ENCODE results near the gene HSPA1A. TPM values are rescaled to one million over a fixed set of nuclear protein-coding genes. Genes with fewer than 3 reads are reported as not detected.

Gene HSPA1A
- total RNA-seq, 1 donor from 2014 or later: 28.1 TPM

GRCh38 chr6:31768363-31769257, 46.7 kb upstream of the HSPA1A start:
- Mint-ChIP-seq H3K27ac (no peak overlapping the region), H3K4me1 (peaks cover 16% of the 10 kb centered on the region)

DNA sequence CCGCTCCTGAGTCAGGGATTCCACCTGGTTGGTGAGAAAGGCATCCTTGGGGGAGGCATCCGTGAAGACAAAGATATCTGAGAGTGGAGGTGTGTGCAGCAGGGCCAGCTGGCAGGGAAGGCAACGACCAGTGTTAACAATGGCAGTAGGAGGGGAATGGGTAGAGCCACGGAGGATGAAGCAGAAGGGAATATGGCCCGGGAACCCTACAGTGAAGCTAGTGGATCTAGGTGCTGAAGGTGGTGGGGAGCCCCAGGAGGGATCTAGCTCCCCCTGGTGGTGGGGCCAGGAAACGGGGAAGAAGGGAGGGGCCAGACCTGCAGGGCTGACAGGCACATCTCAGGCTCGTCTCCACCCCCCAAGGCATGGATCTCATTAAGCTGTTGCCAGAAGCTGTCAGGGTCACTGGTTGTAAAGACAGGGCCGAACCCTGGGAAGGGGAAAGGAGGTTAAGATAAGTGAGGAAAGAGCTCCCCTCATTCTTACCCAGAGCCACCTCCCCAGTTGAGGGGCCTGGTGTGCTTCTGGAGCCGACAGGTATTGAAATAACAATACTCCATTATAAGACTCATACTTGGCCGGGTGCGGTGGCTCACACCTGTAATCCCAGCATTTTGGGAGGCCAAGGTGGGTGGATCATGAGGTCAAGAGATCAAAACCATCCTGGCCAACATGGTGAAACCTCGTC, 45.5 kb upstream of the HSPA1A start:
- no peak overlapping the region for H3K27ac Mint-ChIP-seq
- H3K36me3 Mint-ChIP-seq (ENCODE audit: low read depth): no peaks in the 10 kb centered on the region
- H3K4me1 Mint-ChIP-seq: peaks cover 16% of the 10 kb centered on the region
- H3K9me3 Mint-ChIP-seq: no peaks in the 10 kb centered on the region
- no peak overlapping the region for H3K4me3 Mint-ChIP-seq
- ChIA-PET POLR2A (interaction anchor here (0.6 to 2.0 kb wide), 15 partner anchors 18 to 109 kb away, joined by 3 to 20 read pairs (median 5); partner anchors contain the start of genes ABHD16A, CLIC1, DDAH2 and HSPA1A), CTCF (interaction anchor here (0.5 to 2.7 kb wide), 21 partner anchors 8 to 219 kb away, joined by 3 to 49 read pairs (median 4); partner anchors contain the start of genes BAG6, CLIC1, DDAH2 and LY6G5C)
- DNase-seq: peak; percentile 76
- no peak for TF ChIP-seq CTCF (IDR thresholded peaks at IDR 0.05)
- peak; percentile 98 for ATAC-seq (ENCODE audit: low read depth)
- no peaks in the 10 kb centered on the region for H3K27me3 Mint-ChIP-seq
- intact Hi-C loops (cut with micrococcal nuclease): loop anchor here (1.0 kb wide), 3 partner anchors 41 to 90 kb away; partner anchors contain the start of gene DDAH2

More at GRCh38 chr6:31768363-31769257, 46.7 kb upstream of the HSPA1A start:
- ChIA-PET CTCF (interaction anchor here (0.6 to 2.7 kb wide), 10 partner anchors 17 to 217 kb away, joined by 3 to 49 read pairs (median 5); partner anchors contain the start of genes DDAH2, LY6G5C, MPIG6B and MSH5), POLR2A (interaction anchor here (0.6 to 1.8 kb wide), 4 partner anchors 31 to 62 kb away, joined by 6 to 20 read pairs (median 10); partner anchors contain the start of genes CLIC1 and DDAH2)
- no peak for DNase-seq
- Mint-ChIP-seq H3K9me3 (no peaks in the 10 kb centered on the region), H3K4me3 (no peak overlapping the region), H3K36me3 (ENCODE audit: low read depth) (peaks cover 5% of the 10 kb centered on the region), H3K27me3 (no peaks in the 10 kb centered on the region)
- TF ChIP-seq CTCF (IDR thresholded peaks at IDR 0.05): no peak
- intact Hi-C loops (cut with micrococcal nuclease): loop anchor here (1.0 kb wide), 1 partner anchor 39 kb away; the partner anchor contains the start of gene DDAH2
- no peak for ATAC-seq (ENCODE audit: low read depth)

DNA sequence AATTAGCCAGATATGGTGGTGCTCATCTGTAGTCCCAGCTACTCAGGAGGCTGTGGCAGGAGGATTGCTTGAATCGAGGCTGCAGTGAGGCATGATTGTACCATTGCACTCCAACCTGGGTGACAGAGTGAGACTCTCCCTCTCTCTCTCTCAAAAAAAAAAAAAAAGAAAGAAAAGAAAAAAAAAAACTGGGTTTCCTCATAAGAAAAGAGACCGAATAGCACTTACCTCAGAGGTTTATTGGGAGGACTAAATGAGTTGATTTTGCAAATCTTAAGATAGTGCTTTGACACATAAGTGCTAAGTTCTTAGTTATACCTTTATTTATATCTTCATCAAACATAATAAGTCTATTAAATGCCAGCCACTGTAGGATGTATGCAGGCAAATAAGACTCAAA, 44.5 kb upstream of the HSPA1A start:
- ATAC-seq (ENCODE audit: low read depth): no peak
- no peak overlapping the region for H3K27ac Mint-ChIP-seq
- POLR2A ChIA-PET: interaction anchor here (0.6 to 2.0 kb wide), 7 partner anchors 25 to 110 kb away, joined by 3 to 14 read pairs (median 5); partner anchors contain the start of genes MSH5 and VARS1
- no peaks in the 10 kb centered on the region for H3K36me3 Mint-ChIP-seq (ENCODE audit: low read depth)
- no peak for TF ChIP-seq CTCF (IDR thresholded peaks at IDR 0.05)
- H3K4me3 Mint-ChIP-seq: no peak overlapping the region
- DNase-seq: no peak
- H3K27me3 Mint-ChIP-seq: no peaks in the 10 kb centered on the region
- intact Hi-C loops (cut with micrococcal nuclease): loop anchor here (1.0 kb wide), 2 partner anchors 59 to 91 kb away; no protein-coding TSS in a partner anchor
- peaks cover 22% of the 10 kb centered on the region for H3K4me1 Mint-ChIP-seq
- CTCF ChIA-PET: interaction anchor here (0.7 to 2.7 kb wide), 5 partner anchors 21 to 90 kb away, joined by 3 to 49 read pairs (median 9); partner anchors contain the start of genes DDAH2, LY6G5C and MSH5
- H3K9me3 Mint-ChIP-seq: no peaks in the 10 kb centered on the region

DNA sequence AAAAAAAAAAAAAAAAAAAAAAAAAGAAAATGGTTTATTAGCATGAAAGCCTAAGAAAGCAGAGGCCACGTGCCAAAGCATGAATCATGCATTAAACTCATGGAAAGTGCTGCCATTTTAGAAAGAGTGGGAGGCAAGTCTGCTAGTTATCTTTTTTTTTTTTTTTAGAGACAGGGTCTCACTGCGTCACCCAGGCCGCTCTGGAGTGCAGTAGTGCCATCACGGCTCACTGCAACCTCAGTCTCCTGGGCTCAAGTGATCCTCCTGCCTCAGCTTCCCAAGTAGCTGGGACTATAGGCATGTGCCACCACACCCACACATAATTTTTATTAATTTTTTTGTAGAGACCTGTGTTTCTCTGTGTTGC, 43.4 kb upstream of the HSPA1A start:
- ATAC-seq (ENCODE audit: low read depth) (no peak), DNase-seq (no peak)
- TF ChIP-seq CTCF (IDR thresholded peaks at IDR 0.05): no peak
- no peak overlapping the region for H3K27ac Mint-ChIP-seq
- H3K4me1 Mint-ChIP-seq: peaks cover 32% of the 10 kb centered on the region
- peaks cover under 1% of the 10 kb centered on the region for H3K36me3 Mint-ChIP-seq (ENCODE audit: low read depth)
- H3K27me3 Mint-ChIP-seq: no peaks in the 10 kb centered on the region
- H3K4me3 Mint-ChIP-seq: no peak overlapping the region
- no peaks in the 10 kb centered on the region for H3K9me3 Mint-ChIP-seq
- CTCF ChIA-PET: interaction anchor here (1.3 kb wide), 1 partner anchor 43 kb away, joined by 3 read pairs; the partner anchor contains the start of gene DDAH2
- POLR2A ChIA-PET: interaction anchor here (0.6 to 0.7 kb wide), 3 partner anchors 12 to 1500 kb away, joined by 4 to 9 read pairs (median 4); partner anchors contain the start of gene RPS18
- intact Hi-C loops (cut with micrococcal nuclease): no loop called here

Measured in activated B cell treated with CpG ODN at 0.5 μM for 24 hours (primary cell).